Stimulated activated CD4-positive, alpha-beta T cell treated with anti-CD3 and anti-CD28 coated beads, Interleukin-1b, Interleukin-23, amount 100 ng/mL, for 48 hours (primary cell): ENCODE measurements around the gene PFKL.

Experiments
- DNase-seq: peaks from one replicate; pipeline ENCODE4 v3.0.0-alpha.2; 2020

Gene PFKL

DNA sequence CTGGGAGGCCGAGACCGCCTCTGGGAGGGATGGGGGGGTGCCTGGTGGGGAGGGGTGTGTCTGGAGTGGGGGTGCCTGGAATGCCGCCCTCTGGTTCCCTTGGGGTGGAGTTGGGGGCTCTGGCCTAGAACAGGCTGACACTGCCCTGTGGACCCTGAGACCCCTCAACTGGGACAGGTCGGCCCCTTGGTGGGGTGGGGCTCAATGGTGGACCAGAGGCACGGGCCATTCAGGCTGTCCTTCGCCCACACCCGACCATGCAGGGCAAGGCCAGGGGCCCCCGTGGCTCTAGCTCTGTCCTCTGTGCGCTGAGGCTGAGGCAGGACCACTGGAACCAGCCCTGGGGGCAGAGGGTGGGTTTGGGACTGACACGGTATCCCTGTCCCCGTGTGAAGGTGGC is 14.7 kb downstream of the PFKL start:
- no peak for DNase-seq

DNA sequence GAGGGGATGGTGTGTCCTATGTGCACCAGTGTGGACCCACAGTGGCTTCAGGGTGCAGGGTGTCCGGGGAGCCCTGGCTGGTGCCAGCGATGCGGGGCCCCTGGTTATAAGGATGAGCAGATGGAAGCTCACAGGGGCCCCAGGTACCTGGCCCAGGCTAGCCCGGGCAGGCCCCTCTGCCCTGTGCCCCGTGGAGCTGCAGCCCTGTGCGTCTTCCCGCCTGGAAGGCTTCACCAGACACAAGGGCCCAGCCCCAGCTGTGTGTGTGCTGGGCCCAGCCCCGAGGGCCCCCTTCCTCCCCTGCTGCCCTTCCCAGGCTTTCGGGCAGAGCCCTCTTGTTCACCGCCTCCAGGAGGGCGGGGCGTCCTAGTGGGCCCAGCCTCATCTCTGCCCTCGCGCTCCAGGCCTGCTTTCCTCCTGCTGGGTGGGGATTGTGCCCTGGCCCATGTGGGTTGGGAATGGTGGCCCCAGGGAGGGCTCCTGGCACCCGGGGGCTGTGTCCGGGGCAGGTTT is 15.9 kb downstream of the PFKL start:
- DNase-seq = no peak

DNA sequence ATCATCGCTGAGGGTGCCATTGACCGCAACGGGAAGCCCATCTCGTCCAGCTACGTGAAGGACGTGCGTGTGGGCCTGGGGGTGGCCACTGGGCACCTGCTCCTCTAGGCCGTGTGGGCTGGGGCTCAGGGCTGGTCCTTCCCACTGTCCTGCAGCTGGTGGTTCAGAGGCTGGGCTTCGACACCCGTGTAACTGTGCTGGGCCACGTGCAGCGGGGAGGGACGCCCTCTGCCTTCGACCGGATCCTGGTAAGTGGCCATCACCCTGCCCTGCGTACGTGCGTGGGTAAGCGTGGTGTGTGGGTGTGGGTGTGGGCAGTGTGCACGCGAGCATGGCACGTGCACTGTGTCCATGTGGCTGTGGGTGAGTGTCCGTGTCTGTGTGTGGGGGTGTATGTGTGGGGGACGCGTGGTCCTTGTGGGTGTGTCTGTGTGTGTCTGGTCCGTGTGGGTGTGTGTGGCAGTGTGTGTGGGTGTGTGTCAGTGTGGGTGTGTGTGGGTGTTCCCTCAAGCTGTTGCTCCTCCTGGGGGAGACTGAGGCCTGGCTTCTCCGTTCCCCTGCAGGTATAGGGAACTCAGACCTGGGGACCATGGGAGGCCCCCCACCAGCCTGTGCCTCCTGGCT is 16.5 kb downstream of the PFKL start:
- DNase-seq = no peak

DNA sequence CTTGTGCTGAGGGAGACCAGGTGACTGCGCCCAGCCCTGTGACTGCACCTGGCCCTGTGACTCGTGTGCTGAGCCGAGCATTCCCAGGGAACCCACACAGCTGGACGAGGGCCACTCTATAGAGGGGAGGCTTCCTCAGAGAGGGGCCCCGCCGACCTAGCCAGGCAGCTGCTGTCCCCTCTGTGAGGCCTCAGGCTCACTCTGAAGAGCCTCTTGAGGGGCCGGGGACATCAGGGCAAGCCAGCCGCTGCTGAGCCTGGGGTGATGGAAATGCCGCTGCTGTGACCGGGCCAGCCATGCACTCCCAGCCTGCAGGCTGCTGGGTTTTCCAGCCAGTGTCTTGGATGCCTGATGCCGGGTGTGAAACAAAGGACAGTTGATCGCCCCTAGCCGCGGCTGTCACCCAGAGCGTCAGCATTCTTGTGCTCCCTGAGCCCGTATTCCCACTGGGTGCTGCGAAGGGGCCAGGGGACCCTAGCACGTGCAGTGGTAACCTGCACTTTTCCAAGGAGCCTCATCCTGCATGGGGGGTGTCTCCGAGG is 17.5 kb downstream of the PFKL start:
- DNase-seq = no peak

DNA sequence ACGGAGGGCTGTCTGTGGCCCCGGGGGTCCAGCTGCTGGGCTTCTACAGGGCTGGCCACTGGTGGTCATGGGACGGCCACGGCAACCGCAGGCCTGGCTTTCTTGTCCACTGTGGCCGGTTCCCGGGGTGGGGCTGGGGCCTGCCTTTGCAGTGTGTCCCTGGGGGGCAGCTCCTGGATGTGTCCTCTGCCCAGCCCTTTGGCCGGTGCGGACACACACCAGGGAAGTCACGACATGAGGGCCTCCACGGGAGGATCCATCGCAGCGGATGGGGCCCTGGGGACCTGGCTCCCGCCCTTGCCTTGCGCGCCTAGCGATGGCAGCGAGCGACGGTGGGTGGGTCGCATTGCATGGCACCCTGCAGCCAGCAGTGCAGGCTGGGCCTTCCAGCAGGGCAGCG is 18.0 kb downstream of the PFKL start:
- no peak for DNase-seq

DNA sequence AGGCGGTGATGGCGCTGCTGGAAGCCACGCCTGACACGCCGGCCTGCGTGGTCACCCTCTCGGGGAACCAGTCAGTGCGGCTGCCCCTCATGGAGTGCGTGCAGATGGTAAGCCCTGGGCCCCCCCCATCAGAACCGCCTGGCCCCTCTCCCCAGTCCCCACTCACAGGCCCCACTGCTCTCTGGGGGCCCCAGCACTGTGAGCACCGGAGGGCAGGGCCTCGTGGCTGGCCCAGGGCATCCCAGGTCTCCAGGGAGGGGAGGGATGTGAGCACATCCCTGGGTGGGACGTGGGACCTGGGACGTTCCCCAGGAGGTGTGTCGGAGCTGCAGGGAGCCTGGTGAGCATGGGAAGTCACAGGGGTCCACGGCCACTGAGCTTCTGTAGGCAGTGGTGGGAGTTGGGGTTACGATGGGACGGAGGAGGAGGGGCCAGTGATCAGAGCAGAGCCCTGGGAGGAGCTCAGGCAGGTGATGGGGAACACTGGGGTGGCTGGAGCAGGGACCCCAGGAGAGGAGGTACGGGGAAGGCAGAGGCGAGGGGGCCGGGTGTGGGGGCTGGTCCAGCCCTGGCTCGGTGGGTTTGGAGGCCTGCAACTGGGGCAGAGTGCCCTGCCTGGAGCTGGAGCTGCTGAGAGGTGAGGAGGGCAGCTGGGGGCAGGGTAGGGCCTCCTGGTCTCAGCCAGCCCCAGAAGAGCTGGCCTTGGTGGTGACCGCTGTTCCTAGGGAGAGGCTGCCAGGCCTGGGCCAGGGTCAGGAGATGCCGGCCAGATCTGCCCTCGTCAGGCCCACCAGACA is 18.8 kb downstream of the PFKL start:
- DNase-seq = no peak

DNA sequence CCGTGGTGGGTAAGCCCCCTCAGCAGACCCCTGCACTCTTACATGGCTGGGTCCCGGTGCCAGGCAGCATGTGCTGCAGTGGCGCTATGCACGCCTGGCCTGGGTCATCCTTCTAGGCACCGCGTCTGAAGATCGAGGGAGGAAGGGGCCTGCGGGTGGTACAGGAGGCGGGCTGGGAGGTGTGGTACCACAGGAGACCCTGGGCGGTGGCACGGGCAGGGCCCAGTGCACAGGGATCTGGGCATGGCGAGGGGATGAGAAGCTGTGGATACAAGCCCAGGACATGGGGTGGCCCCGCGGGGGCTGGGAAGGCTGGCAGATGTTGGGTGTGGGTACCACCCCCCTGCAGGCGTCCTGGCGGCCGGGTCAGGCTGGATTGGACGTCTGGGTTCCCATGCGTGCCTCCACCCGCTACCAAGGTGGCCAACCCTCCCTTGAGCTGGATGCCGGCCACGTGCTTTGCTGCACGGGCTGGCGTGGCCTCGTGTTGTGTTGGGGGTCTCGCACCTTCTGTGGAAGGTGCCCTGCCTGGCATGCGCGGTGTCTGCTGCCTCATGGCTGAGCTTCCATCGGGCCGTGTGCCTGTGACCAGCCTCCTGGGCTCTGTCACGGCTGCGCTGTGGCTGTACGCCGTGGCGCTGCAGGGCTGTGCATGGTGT is 19.7 kb downstream of the PFKL start:
- no peak for DNase-seq

DNA sequence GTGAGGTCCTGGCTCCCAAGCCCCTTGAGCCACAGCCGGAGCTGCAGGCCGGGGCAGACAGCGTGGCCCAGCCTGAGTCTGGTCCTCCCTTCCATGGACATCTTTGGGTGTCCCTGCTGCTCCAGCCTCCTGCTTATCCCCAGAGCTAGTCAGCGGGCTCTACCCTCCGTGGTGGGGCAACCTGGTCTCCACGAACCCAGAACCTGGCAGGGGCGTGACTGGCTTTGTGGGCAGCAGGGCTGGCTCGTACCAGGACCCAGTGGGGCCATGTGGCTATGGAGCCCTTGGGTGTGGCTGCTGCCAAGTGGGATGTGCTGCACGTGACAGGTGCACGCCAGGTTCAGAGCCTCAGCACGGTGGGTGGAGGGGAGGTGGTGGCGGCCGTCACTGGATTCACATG is 21.0 kb downstream of the PFKL start:
- no peak for DNase-seq

DNA sequence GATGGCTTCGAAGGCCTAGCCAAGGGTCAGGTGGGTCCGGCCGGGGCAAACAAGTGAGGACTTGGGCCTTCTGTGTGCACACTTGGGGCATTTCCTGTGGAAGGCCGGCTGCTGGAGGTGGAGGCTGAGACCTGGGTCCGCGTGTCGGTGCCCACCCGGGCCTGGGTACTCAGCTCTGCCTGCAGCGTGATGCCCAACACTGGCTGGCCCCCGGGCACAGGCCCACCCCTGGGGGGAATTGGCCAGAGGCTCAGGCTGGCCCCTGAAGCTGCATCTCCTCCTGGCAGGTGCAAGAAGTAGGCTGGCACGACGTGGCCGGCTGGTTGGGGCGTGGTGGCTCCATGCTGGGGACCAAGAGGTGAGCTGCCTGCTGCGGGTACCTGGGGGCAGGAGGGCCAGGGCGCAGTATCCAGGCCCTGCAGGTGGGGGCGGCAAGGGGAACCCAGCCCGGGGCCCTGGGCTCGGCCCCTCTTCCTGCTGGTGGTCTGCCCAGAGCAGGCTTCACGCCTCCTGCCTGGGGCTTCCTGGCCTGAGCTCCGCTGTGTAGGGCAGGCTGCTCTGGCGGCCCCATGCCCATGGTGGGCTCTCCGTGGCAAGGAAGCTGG is 22.1 kb downstream of the PFKL start:
- DNase-seq = no peak

DNA sequence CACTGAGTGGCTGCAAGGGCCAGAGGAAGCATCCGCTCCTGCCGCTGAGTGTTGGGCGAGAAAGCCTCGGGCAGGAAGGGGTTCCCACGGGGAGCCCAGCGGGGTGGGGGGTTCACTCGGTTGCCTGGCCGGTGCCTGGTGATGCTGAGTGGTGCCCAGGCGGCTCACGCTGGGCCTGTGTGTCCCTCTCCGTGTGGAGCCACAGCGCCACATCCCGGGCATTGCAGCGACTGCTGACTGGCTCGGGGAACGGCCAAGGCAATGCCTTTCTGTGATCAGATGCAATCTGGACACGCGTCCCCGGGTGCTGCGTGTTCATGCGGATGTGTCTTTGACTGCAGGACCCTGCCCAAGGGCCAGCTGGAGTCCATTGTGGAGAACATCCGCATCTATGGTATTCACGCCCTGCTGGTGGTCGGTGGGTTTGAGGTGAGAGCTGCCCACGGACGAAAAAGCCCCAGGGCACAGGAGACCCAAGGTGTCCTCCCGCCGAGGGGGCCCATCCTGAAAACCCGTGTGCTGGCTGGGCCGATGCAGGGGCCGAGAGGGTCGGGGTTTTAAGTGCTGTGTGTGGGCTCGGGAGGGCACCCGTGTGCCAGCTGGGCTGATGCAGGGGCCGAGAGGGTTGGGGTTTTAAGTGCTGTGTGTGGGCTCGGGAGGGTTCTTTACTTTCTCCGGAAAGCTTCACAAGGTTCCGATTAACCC is 22.9 kb downstream of the PFKL start:
- DNase-seq = no peak

DNA sequence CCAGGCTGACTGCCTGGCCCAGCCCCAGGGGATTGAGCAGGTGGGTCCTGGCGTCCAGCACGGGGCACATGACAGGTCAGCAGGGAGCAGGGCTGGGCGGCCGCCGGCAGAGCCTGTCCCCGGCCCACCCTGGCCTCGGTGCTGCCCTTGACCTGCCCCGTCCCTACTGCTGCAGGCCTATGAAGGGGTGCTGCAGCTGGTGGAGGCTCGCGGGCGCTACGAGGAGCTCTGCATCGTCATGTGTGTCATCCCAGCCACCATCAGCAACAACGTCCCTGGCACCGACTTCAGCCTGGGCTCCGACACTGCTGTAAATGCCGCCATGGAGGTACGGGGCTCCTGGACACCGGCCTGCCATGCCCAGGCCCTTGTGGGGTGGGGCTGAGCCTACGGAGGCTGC is 23.7 kb downstream of the PFKL start:
- DNase-seq = no peak

DNA sequence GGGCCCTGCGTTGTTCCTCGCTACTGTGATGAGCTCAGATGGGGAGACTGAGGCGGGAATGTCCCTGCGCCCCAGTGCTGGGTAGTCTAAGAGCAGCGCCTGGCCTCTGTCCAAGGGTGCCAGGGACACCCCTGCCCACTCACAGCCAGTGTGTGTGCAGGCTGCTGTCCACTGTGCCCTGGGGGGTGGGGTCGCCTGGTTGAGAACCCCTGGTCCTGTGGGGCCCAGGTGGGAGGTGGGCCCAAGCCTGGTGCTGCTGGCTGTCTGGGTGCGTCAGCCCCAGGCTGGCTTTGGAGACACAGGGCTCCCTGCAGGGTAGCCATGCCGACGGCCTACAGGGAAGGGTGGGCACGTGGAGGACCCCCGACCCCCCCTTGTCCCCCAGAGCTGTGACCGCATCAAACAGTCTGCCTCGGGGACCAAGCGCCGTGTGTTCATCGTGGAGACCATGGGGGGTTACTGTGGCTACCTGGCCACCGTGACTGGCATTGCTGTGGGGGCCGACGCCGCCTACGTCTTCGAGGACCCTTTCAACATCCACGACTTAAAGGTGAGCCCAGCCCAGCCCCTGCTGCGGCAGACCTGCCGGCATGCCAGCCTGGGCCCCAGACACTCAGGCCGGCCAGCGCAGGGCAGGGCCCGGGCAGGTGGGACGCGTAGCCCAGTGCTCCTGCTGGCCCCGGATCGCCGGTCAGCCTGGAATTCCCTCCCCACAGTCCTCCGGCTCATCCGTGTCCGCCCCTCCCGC is 24.4 kb downstream of the PFKL start:
- DNase-seq = no peak

DNA sequence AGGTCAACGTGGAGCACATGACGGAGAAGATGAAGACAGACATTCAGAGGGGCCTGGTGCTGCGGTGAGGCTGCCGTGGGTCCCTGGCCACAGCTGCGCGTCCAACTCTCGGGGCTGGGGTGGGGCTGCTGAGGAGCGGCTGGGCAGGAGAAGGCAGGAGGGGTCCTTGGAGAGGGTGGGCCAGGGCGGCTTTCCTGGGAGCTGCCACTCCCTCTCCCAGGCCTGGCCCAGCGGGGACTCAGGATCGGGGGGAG is 24.9 kb downstream of the PFKL start:
- no peak for DNase-seq

DNA sequence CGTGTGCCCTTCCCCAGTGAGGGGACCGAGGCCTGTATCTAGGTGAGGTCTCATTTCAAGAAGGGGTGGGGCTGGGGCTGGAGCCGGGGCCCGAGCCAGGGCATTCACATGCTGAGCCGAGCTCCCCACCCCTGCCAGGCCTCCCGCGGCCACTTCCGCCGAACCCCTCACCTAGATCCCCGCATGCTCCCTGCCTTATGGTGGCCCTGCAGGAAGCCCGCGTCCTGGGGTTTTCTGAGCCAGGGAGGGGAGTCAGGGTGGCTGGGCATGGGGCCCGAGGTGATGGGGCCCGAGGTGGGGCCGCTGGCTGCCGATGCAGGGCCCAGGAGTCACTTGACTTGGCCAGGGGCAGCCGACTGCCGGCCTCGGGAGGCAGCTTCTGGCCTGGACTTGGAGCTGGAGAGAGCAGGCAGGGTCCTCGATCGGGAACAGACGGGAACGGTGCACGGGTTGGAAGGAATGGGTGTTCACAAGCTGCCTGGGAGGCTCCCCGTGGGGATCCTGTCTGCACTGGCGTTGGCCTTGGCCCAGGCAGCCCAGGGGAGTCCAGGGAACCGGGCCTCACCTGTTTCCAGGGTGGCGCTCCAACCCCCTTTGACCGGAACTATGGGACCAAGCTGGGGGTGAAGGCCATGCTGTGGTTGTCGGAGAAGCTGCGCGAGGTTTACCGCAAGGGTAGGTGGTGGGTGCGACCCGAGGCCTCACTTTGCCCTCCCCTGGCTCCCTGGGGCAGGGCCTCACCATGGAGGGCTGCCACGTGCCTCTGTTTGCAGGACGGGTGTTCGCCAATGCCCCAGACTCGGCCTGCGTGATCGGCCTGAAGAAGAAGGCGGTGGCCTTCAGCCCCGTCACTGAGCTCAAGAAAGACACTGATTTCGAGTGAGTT is 25.8 kb downstream of the PFKL start:
- no peak for DNase-seq

DNA sequence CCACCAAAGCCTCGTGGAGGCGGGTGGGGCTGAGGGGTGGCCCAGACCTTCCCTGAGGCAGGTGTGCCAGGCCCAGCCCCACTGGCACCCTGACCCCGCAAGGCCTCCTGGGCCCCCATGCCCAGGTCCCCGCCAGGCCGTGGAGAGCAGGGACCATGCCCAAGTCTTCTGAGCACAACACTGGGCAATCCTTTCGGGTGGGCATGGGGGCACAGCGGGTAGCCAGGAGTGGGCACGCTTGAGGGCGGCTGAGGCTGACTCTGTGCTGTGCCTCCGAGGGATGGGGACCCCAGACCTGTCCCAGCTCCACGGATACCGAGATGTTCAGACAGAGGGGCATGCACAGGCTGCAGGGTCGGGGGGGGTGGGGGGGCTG is 26.4 kb downstream of the PFKL start:
- DNase-seq = no peak

DNA sequence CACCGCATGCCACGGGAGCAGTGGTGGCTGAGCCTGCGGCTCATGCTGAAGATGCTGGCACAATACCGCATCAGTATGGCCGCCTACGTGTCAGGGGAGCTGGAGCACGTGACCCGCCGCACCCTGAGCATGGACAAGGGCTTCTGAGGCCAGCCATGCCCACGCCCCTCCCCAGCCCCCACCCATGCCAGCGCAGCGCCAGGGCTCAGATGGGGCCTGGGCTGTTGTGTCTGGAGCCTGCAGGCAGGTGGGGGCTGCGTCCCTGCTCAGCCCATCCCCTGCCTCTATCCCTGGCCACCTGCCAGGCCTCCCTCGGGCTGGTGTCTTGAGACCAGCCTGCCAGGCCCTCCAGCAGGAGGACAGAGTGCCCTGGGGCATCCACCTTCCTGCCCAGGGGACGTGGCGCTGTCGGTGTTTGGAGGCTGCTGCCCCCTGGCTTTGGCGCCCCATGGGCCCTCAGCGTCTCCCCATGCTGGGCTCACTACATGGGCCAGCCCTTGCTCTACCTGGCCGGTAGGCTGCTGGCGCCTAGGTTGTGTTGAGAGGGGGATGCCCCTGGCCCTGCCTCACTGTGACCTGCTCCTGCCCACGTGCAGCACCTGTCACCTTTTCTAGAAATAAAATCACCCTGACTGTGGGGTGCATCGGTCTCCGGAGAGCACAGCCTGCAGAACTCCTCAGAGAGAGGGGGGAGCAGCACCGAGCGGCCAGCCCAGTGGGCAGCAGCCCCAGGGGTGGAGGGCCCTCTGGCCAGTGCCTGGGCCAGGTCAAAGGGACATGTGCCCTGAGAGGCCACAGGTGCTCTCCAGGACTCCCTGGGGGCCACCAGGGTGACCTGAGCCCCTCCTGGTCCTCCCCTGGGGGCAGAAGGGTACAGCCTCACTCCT is 27.1 kb downstream of the PFKL start:
- DNase-seq = no peak

DNA sequence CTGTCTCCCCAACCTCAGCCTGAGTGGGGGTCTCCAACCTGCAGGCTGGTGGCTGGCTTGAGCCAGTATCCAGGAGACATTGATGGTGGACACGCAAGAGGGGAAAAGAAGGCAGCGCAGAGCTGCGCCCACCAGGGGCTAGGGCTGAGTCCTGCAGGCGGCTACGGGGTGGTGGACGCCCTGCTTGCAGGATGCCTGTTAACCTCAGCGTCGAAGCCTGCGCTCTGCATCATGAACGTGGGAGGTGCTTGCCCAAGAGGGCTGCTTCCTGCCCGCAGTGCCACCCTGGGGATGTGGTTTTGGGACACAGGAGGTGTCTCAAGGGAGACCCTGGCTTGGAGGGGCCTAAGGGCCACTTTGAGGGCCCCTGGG is 27.7 kb downstream of the PFKL start:
- DNase-seq = no peak

DNA sequence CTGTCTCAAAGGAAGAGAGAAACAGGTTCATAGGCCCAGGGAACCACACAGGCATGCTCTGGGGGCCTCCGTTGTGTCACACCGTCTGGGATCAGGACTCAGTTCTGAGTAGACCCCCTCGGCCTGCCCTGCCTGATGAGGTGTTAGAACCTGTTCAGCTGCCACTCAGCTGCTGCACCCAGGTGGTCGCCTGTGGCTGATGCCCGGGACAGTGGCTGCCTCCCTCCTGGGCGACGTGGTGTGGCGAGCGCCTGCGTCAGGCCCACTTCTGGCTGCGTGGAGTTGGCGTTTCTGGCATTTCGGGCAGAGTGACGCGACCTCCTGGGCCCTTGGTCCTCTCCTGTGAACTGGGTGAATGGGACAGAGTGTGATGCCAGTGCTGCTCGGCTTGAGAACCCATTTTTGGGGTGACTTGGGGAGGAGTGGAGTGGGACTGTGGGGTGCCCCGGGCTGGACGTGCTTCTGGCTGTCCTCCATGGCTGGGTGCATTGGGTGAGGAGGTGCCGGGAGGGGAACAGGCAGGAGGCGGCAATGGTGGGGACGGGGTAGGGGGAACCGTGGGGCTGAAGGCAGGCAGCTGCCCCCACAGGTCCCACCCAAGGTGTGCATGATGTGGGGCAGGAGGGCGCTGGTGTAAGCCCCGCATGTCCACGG is 28.5 kb downstream of the PFKL start:
- no peak for DNase-seq

DNA sequence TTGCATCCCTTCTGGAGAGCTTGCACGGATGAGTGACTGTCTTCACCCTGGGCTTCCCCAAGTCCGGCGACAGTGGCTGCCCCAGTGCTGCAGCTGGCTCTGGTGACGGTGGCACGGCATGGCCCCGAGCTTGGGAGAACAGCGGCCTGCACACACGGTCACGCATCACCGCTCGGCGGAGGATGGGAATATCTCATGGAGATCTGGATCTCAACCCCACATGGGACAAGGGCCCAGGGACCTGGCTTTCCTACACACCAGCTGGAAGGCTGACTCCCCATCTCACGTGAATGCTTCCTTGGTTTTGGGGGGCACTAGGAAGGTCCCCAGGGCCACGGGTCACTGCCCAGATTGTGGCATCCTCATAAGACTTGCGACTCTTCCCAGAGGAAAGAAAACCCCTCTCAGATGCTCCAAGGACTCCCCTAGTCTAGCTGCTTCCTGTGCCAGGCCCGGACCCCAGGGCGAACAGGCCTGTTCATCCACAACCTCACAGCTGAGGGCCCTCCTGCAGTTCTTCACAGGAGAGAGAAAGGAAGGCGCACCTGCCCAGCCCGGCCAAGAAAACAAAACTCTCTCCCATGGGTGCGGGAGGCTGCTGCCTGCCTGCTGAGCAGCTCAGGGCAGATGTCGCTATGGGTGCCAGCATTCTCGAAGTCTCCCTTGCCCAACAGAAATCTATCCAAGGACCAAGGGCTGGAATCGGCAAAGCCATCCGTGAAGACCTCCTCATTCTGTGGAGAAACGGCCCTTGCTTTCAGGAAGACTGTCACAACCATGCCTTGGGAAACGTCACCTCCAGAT is 29.4 kb downstream of the PFKL start:
- DNase-seq = no peak
